HEK293 (cell line): Measurements from ENCODE around the gene NTN5.

Experiments used
- CTCF ChIA-PET: fragments of 350-600 bp; formaldehyde crosslinking; extraction: SDS; loops from one replicate; lab custom pipeline; 2021; ENCODE audit warnings: antibody characterized with exemption; lab: Yijun Ruan, JAX
- POLR2A ChIA-PET: fragments of 300-600 bp; formaldehyde crosslinking; extraction: SDS; loops from one replicate; lab custom pipeline; 2020; ENCODE audit warnings: antibody characterized with exemption, inconsistent platforms; lab: Yijun Ruan, JAX
- H3K27ac ChIP-seq: fragments of 200-500 bp; sonication (Bioruptor generic); 2 replicates; pipeline ENCODE4 v1.5.1; 2014; ENCODE audit warnings: low read depth, low read length, control low read depth, inconsistent platforms; ENCODE audit errors: extremely low read depth
- H3K36me3 ChIP-seq, 2 experiments: fragments of 200-500 bp in 1 of 2; sonication (Bioruptor generic) in 1 of 2; 1 replicate in 1 of 2; 2 replicates in 1 of 2; pipeline ENCODE4 v1.5.1; 2014 to 2017; ENCODE audit warnings: inconsistent platforms in 2 of 2, low read length in 2 of 2; ENCODE audit not compliant: control insufficient read depth in 2 of 2, insufficient read depth in 1 of 2
- H3K4me1 ChIP-seq: fragments of 200-500 bp; sonication (Bioruptor generic); 2 replicates; pipeline ENCODE4 v1.5.1; 2014; ENCODE audit warnings: mild to moderate bottlenecking, low read length, inconsistent platforms; ENCODE audit not compliant: control insufficient read depth, insufficient read depth
- H3K4me3 ChIP-seq: 2 replicates; pipeline ENCODE4 v1.5.1; 2011; ENCODE audit warnings: low read depth, mild to moderate bottlenecking, control low read depth, low read length, moderate library complexity
- H3K9me3 ChIP-seq: fragments of 200-500 bp; sonication (Bioruptor generic); 2 replicates; pipeline ENCODE4 v1.5.1; 2014; ENCODE audit warnings: low read depth, low read length, inconsistent platforms; ENCODE audit not compliant: control insufficient read depth, insufficient read depth
- HOXD13 ChIP-seq: sonication (generic); formaldehyde crosslinking; IDR thresholded peaks from 2 replicates; pipeline ENCODE4 v1.8.0; 2022; ENCODE audit warnings: missing genetic modification reagents, borderline replicate concordance
- KLF1 ChIP-seq: fragments of 450-650 bp; formaldehyde crosslinking; IDR thresholded peaks from 2 replicates; pipeline ENCODE4 v1.5.1; 2016; ENCODE audit warnings: missing biosample characterization, missing genetic modification characterization
- KLF7 ChIP-seq: fragments of 450-650 bp; formaldehyde crosslinking; IDR thresholded peaks from 2 replicates; pipeline ENCODE4 v1.5.1; 2016; ENCODE audit warnings: missing biosample characterization, missing genetic modification characterization, borderline replicate concordance
- KLF8 ChIP-seq: fragments of 450-650 bp; formaldehyde crosslinking; IDR thresholded peaks from 2 replicates; pipeline ENCODE4 v1.5.1; 2016; ENCODE audit warnings: missing biosample characterization, missing genetic modification characterization
- MEIS1 ChIP-seq: sonication (generic); formaldehyde crosslinking; IDR thresholded peaks from 2 replicates; pipeline ENCODE4 v1.8.1; 2022; ENCODE audit warnings: missing genetic modification reagents, mild to moderate bottlenecking, borderline replicate concordance
- WT1 ChIP-seq: fragments of 450-650 bp; formaldehyde crosslinking; IDR thresholded peaks from 2 replicates; pipeline ENCODE4 v1.5.1; 2016; ENCODE audit warnings: missing biosample characterization, missing genetic modification characterization
- ZFP3 ChIP-seq: fragments of 450-650 bp; formaldehyde crosslinking; IDR thresholded peaks from 2 replicates; pipeline ENCODE4 v1.5.1; 2016; ENCODE audit warnings: low read depth, missing biosample characterization, missing genetic modification characterization
- ZFP37 ChIP-seq: fragments of 450-650 bp; formaldehyde crosslinking; IDR thresholded peaks from 2 replicates; pipeline ENCODE4 v1.5.1; 2016; ENCODE audit warnings: missing biosample characterization, missing genetic modification characterization
- ZNF138 ChIP-seq: fragments of 450-650 bp; formaldehyde crosslinking; IDR thresholded peaks from 2 replicates; pipeline ENCODE4 v1.5.1; 2016; ENCODE audit warnings: missing biosample characterization, missing genetic modification characterization, borderline replicate concordance
- ZNF140 ChIP-seq: fragments of 450-650 bp; formaldehyde crosslinking; IDR thresholded peaks from 2 replicates; pipeline ENCODE4 v1.5.1; 2016; ENCODE audit warnings: missing biosample characterization, missing genetic modification characterization
- ZNF19 ChIP-seq: fragments of 450-650 bp; formaldehyde crosslinking; IDR thresholded peaks from 2 replicates; pipeline ENCODE4; 2016; ENCODE audit warnings: missing biosample characterization, missing genetic modification characterization, low read depth
- ZNF24 ChIP-seq: fragments of 450-650 bp; formaldehyde crosslinking; IDR thresholded peaks from 2 replicates; pipeline ENCODE4 v1.5.1; 2016; ENCODE audit warnings: missing biosample characterization, missing genetic modification characterization
- ZNF248 ChIP-seq: fragments of 450-650 bp; formaldehyde crosslinking; IDR thresholded peaks from 2 replicates; pipeline ENCODE4 v1.5.1; 2017; ENCODE audit warnings: missing biosample characterization, missing genetic modification characterization
- ZNF391 ChIP-seq: fragments of 450-650 bp; formaldehyde crosslinking; IDR thresholded peaks from 2 replicates; pipeline ENCODE4 v1.5.1; 2016; ENCODE audit warnings: low read depth, missing biosample characterization, missing genetic modification characterization, borderline replicate concordance
- ZNF473 ChIP-seq: fragments of 450-650 bp; formaldehyde crosslinking; IDR thresholded peaks from 2 replicates; pipeline ENCODE4 v1.5.1; 2017; ENCODE audit warnings: missing biosample characterization, missing genetic modification characterization
- ZNF501 ChIP-seq: fragments of 450-650 bp; formaldehyde crosslinking; IDR thresholded peaks from 2 replicates; pipeline ENCODE4 v1.5.1; 2016; ENCODE audit warnings: missing biosample characterization, missing genetic modification characterization
- ZNF610 ChIP-seq: fragments of 450-650 bp; formaldehyde crosslinking; IDR thresholded peaks from 2 replicates; pipeline ENCODE4 v1.5.1; 2016; ENCODE audit warnings: missing biosample characterization, missing genetic modification characterization, borderline replicate concordance
- ZNF658 ChIP-seq: fragments of 450-650 bp; formaldehyde crosslinking; IDR thresholded peaks from 2 replicates; pipeline ENCODE4; 2016; ENCODE audit warnings: missing biosample characterization, missing genetic modification characterization
- ZNF701 ChIP-seq: fragments of 450-650 bp; formaldehyde crosslinking; IDR thresholded peaks from 2 replicates; pipeline ENCODE4 v1.5.1; 2016; ENCODE audit warnings: missing biosample characterization, missing genetic modification characterization
- ZNF768 ChIP-seq: fragments of 450-650 bp; formaldehyde crosslinking; IDR thresholded peaks from 2 replicates; pipeline ENCODE4 v1.5.1; 2018; ENCODE audit warnings: missing biosample characterization, mild to moderate bottlenecking, missing genetic modification characterization
- ZNF837 ChIP-seq: fragments of 450-650 bp; formaldehyde crosslinking; IDR thresholded peaks from 2 replicates; pipeline ENCODE4 v1.5.1; 2016; ENCODE audit warnings: missing biosample characterization, missing genetic modification characterization
- TF ChIP-seq, protein P1 (sequence below): fragments of 450-650 bp; formaldehyde crosslinking; IDR thresholded peaks from 2 replicates; pipeline ENCODE4 v1.5.1; 2016; ENCODE audit warnings: missing biosample characterization, missing genetic modification characterization
- TF ChIP-seq, protein P2 (sequence below): fragments of 450-650 bp; formaldehyde crosslinking; IDR thresholded peaks from 2 replicates; pipeline ENCODE4 v1.5.1; 2016; ENCODE audit warnings: missing biosample characterization, missing genetic modification characterization
- TF ChIP-seq, protein P3 (sequence below): fragments of 450-650 bp; formaldehyde crosslinking; IDR thresholded peaks from 2 replicates; pipeline ENCODE4 v1.5.1; 2016; ENCODE audit warnings: missing biosample characterization, missing genetic modification characterization, low read depth
- TF ChIP-seq, protein P4 (sequence below): fragments of 450-650 bp; formaldehyde crosslinking; IDR thresholded peaks from 2 replicates; pipeline ENCODE4 v1.5.1; 2016; ENCODE audit warnings: missing biosample characterization, missing genetic modification characterization

NTN5 gene

DNA sequence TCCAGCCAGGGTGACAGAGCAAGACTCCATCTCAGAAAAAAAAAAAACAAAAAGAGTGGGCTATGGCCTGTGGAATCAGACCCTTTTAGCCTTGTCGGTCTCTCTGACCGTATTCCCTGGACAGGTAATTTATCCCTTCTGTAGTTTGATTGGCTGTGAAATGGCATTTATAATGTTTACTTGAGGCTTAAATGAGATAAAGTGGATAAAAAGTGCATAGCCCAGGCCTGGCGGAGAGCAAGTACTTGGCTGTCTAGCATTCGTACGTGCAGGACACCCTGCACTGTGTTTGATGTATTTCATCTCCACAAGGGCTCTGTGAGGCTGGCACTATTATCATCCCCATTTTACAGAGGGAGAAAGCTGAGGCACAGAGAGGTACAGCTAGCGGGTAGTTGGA, 7.0 kb downstream of the NTN5 start:
- H3K27ac ChIP-seq: no peak overlapping the region
- no peak for TF ChIP-seq ZNF138
- TF ChIP-seq ZNF19: no peak
- TF ChIP-seq, protein P1, sequence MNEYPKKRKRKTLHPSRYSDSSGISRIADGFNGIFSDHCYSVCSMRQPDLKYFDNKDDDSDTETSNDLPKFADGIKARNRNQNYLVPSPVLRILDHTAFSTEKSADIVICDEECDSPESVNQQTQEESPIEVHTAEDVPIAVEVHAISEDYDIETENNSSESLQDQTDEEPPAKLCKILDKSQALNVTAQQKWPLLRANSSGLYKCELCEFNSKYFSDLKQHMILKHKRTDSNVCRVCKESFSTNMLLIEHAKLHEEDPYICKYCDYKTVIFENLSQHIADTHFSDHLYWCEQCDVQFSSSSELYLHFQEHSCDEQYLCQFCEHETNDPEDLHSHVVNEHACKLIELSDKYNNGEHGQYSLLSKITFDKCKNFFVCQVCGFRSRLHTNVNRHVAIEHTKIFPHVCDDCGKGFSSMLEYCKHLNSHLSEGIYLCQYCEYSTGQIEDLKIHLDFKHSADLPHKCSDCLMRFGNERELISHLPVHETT: no peak
- H3K4me3 ChIP-seq: no peak overlapping the region
- no peaks in the 10 kb centered on the region for H3K36me3 ChIP-seq
- no peaks in the 10 kb centered on the region for H3K9me3 ChIP-seq
- CTCF ChIA-PET: interaction anchor here (1.2 to 1.9 kb wide), 2 partner anchors 9 to 10 kb away, joined by 6 to 7 read pairs; no protein-coding TSS in a partner anchor
- no peaks in the 10 kb centered on the region for H3K4me1 ChIP-seq
- POLR2A ChIA-PET: interaction anchor here (1.3 kb wide), 1 partner anchor 73 kb away, joined by 4 read pairs; no protein-coding TSS in a partner anchor

DNA sequence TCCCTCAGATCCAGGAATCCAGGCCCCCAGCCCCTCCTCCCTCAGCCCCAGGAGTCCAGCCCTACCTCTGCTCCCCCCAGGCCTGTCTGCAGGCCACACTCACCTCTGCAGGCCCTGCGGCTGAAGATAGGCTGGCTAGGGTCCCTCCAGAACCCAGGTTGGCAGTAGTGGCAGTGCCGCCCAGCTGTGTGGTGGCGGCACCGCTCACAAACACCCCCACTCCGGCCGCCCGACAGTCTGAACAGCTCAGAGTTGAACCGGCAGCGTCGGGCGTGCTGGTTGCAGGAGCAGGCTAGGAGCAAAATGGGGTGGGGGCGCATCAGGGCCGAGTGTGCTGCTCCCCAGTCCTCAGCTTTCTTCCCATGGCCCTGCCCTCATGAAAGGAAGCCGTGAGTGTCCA, 8.3 kb downstream of the NTN5 start:
- Histone ChIP-seq H3K9me3 (no peaks in the 10 kb centered on the region), H3K4me3 (no peak overlapping the region), H3K27ac (no peak overlapping the region), H3K36me3 (no peaks in the 10 kb centered on the region), H3K4me1 (no peaks in the 10 kb centered on the region)
- ChIA-PET POLR2A (no interaction called here), CTCF (interaction anchor here (0.6 to 1.8 kb wide), 3 partner anchors 12 to 560 kb away, joined by 3 to 5 read pairs (median 5); no protein-coding TSS in a partner anchor)
- TF ChIP-seq ZNF140 (tag by site-specific recombination) (no peak), ZNF610 (no peak), KLF8 (tag by site-specific recombination) (no peak), ZNF248 (no peak), ZNF473 (no peak), ZFP3 (tag by site-specific recombination) (no peak), ZNF701 (no peak), ZNF138 (no peak), ZNF391 (tag by site-specific recombination) (no peak)
- TF ChIP-seq, protein P2, sequence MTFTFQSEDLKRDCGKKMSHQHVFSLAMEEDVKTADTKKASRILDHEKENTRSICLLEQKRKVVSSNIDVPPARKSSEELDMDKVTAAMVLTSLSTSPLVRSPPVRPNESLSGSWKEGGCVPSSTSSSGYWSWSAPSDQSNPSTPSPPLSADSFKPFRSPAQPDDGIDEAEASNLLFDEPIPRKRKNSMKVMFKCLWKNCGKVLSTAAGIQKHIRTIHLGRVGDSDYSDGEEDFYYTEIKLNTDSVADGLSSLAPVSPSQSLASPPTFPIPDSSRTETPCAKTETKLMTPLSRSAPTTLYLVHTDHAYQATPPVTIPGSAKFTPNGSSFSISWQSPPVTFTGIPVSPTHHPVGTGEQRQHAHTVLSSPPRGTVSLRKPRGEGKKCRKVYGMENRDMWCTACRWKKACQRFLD (tag by site-specific recombination): no peak

DNA sequence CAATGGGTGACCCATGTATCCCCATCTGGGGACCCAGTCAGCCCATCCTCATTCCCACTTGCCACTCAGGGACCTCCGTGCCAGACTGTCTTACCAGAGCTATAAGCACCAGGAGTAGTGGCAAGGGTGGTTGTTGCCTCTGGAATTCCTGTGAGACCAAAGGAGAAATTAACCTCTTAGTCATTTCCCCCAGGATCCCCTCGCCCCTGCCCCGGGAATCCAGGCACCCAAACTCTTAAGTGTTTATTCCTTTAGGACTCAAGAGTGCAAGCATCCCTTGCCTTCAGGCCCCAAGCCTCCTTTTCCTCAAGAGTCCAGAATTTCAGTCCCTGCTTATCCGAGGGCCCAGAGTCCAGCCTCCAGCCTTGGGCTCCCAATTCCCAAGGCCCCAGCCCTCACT, 9.2 kb downstream of the NTN5 start:
- ChIA-PET POLR2A (interaction anchor here (0.7 kb wide), 1 partner anchor 18 kb away, joined by 3 read pairs; the partner anchor contains the start of gene CA11), CTCF (interaction anchor here (1.4 to 1.8 kb wide), 2 partner anchors 12 to 49 kb away, joined by 3 to 5 read pairs; no protein-coding TSS in a partner anchor)
- H3K9me3 ChIP-seq: no peaks in the 10 kb centered on the region
- no peak overlapping the region for H3K27ac ChIP-seq
- no peaks in the 10 kb centered on the region for H3K36me3 ChIP-seq
- no peaks in the 10 kb centered on the region for H3K4me1 ChIP-seq
- H3K4me3 ChIP-seq: no peak overlapping the region
- TF ChIP-seq ZNF658 (tag by site-specific recombination) (no peak), MEIS1 (CRISPR knock-in tag) (no peak), WT1 (no peak), KLF1 (tag by site-specific recombination) (no peak), ZFP37 (tag by site-specific recombination) (no peak), ZNF24 (tag by site-specific recombination) (no peak), HOXD13 (CRISPR knock-in tag) (no peak), ZNF837 (tag by site-specific recombination) (no peak), KLF7 (tag by site-specific recombination) (no peak), ZNF768 (tag by site-specific recombination) (no peak), ZNF19 (no peak), ZNF501 (tag by site-specific recombination) (no peak)
- TF ChIP-seq, protein P3, sequence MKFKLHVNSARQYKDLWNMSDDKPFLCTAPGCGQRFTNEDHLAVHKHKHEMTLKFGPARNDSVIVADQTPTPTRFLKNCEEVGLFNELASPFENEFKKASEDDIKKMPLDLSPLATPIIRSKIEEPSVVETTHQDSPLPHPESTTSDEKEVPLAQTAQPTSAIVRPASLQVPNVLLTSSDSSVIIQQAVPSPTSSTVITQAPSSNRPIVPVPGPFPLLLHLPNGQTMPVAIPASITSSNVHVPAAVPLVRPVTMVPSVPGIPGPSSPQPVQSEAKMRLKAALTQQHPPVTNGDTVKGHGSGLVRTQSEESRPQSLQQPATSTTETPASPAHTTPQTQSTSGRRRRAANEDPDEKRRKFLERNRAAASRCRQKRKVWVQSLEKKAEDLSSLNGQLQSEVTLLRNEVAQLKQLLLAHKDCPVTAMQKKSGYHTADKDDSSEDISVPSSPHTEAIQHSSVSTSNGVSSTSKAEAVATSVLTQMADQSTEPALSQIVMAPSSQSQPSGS (tag by site-specific recombination): no peak
- TF ChIP-seq, protein P4, sequence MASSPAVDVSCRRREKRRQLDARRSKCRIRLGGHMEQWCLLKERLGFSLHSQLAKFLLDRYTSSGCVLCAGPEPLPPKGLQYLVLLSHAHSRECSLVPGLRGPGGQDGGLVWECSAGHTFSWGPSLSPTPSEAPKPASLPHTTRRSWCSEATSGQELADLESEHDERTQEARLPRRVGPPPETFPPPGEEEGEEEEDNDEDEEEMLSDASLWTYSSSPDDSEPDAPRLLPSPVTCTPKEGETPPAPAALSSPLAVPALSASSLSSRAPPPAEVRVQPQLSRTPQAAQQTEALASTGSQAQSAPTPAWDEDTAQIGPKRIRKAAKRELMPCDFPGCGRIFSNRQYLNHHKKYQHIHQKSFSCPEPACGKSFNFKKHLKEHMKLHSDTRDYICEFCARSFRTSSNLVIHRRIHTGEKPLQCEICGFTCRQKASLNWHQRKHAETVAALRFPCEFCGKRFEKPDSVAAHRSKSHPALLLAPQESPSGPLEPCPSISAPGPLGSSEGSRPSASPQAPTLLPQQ (tag by site-specific recombination): no peak
- TF ChIP-seq, protein P2 (tag by site-specific recombination): no peak
